Psoas muscle (tissue), 8 donors: Measurements from ENCODE around the gene OGG1. TPM values are rescaled to one million over a fixed set of nuclear protein-coding genes. Genes with fewer than 3 reads are reported as not detected.
A peak's percentile ranks its signal among the peaks of the same experiment; 100 is the strongest.

Source experiments
- ATAC-seq, 4 donors: fragments of 200-7000 bp; cut with Tn5 transposase; one replicate each; pipeline ENCODE4 v1.9.1; 2020; ENCODE audit warnings: moderate library complexity in 3 of 4, mild to moderate bottlenecking in 2 of 4
- DNase-seq, 2 donors: peaks; one replicate each; pipeline ENCODE4 v3.0.0-alpha.2; 2020
- H3K27ac ChIP-seq: fragments of 200-600 bp; one replicate; pipeline ENCODE4 v1.8.0; 2022
- H3K27me3 ChIP-seq, 3 donors: fragments of 200-600 bp in 1 of 3; one replicate each; pipeline versions ENCODE4 v1.6.1 to v1.8.0; 2013 to 2022; ENCODE audit warnings: low read length in 2 of 3, mild to moderate bottlenecking in 2 of 3, moderate library complexity in 1 of 3; ENCODE audit not compliant: insufficient read depth in 3 of 3
- H3K36me3 ChIP-seq, 2 donors: fragments of 200-600 bp in 1 of 2; one replicate each; pipeline versions ENCODE4 v1.6.1 to v1.8.0; 2013 to 2022; ENCODE audit warnings: low read depth in 1 of 2, mild to moderate bottlenecking in 1 of 2, moderate library complexity in 1 of 2; ENCODE audit not compliant: insufficient read depth in 1 of 2
- H3K4me1 ChIP-seq: fragments of 200-600 bp; one replicate; pipeline ENCODE4 v1.8.0; 2022
- H3K4me3 ChIP-seq: fragments of 200-600 bp; one replicate; pipeline ENCODE4 v1.8.0; 2022; ENCODE audit warnings: mild to moderate bottlenecking
- H3K9me3 ChIP-seq: fragments of 200-600 bp; one replicate; pipeline ENCODE4 v1.8.0; 2022
- CTCF ChIP-seq: fragments of 200-600 bp; IDR thresholded peaks from one replicate; pipeline ENCODE4 v1.8.0; 2022; ENCODE audit warnings: antibody characterized with exemption
- WGBS, 3 donors: extraction: QIAGEN DNeasy Blood & Tissue Kit; methylation state at CpG; one replicate each; pipeline versions ENCODE4 v1.1.6 to v1.1.7; 2013; 5-methylcytosine and 5-hydroxymethylcytosine counted together
- intact Hi-C, 2 donors: fragments of 100-400 bp; cut with DNase I; formaldehyde crosslinking; loops; one replicate each; pipeline versions ENCODE4 v1.11.0 to v1.14.2; 2022
- polyA plus RNA-seq, 3 donors: library from polyadenylated mRNA; stranded (reverse); fragments of 200-250 nt; gene quantifications; one replicate each; pipeline ENCODE4 v1.2.3, GENCODE V29; 2013
- total RNA-seq, 4 donors: library from RNA; stranded (reverse); fragmentation: NEBNext Ultra II Directional in 2 of 4; extraction: Animal tissue kit (Norgen Biotek cat#: 25700) in 2 of 4; gene quantifications; one replicate each; pipeline versions ENCODE4 v1.2.1 to v1.2.4, GENCODE V29; 2021 to 2023
- donor health status: healthy with polysubstance abuse.
- donor health status: DM: no; HTN: no; CAD: no; lungs with moderate emphysema.
- donor health status: Bipolar disorder and iron deficiency.
- donor health status: healthy.
- donor health status: DM: yes; HTN: yes; CAD: no.
- donor health status: DM: no; HTN: no; CAD: no.
- donor health status: DM: no; HTN: no; CAD: no.
- donor health status: DM: yes; HTN: yes; CAD: no.

The OGG1 gene
- total and polyA plus RNA-seq, 7 donors = 6.3 to 19.7 (median 8.9) TPM

- H3K27ac ChIP-seq = no peak overlapping the region
- no peak for TF ChIP-seq CTCF
- WGBS, 3 donors = 82 to 88% (median 83%) methylated on average over 5 of the region's 5 CpGs
Measured at GRCh38 chr3:9795207-9795606, 45.5 kb downstream of the OGG1 start.

GRCh38 chr3:9797196-9797945, 47.6 kb downstream of the OGG1 start:
- TF ChIP-seq CTCF = no peak
- Histone ChIP-seq H3K9me3 (no peaks in the 10 kb centered on the region), H3K4me3 (no peak overlapping the region), H3K27me3 (no peaks in the 10 kb centered on the region), H3K4me1 (peaks cover 12% of the 10 kb centered on the region), H3K36me3 (peaks cover 14 to 72% of the 10 kb centered on the region in 2 donors), H3K27ac (no peak overlapping the region)
- no peak for DNase-seq
- no peak for ATAC-seq
- WGBS, 3 donors = 90 to 92% (median 92%) methylated on average over 12 of the region's 12 CpGs
- intact Hi-C loops = no loop called here

More at GRCh38 chr3:9795207-9795606, 45.5 kb downstream of the OGG1 start:
- ATAC-seq (no peak), DNase-seq (no peak)
- H3K4me3 ChIP-seq = no peak overlapping the region
- no peaks in the 10 kb centered on the region for H3K27me3 ChIP-seq
- H3K4me1 ChIP-seq = peaks cover 24% of the 10 kb centered on the region
- H3K9me3 ChIP-seq = no peaks in the 10 kb centered on the region
- H3K36me3 ChIP-seq = peaks cover 6 to 61% of the 10 kb centered on the region in 2 donors
- intact Hi-C loops = no loop called here

GRCh38 chr3:9800529-9800928, 50.8 kb downstream of the OGG1 start:
- no peak for DNase-seq
- Histone ChIP-seq H3K27me3 (no peaks in the 10 kb centered on the region), H3K27ac (no peak overlapping the region), H3K36me3 (peaks cover 27 to 90% of the 10 kb centered on the region in 2 donors), H3K4me1 (peaks cover 10% of the 10 kb centered on the region), H3K4me3 (no peak overlapping the region), H3K9me3 (no peaks in the 10 kb centered on the region)
- peak; percentile 7 for TF ChIP-seq CTCF
- intact Hi-C loops = no loop called here
- 90 to 93% (median 91%) methylated on average over 5 of the region's 5 CpGs for WGBS, 3 donors
- no peak for ATAC-seq

GRCh38 chr3:9803494-9803893, 53.7 kb downstream of the OGG1 start:
- ATAC-seq (peak; percentile 32 to 81 (median 72)), DNase-seq (no peak)
- 52 to 58% (median 54%) methylated on average over 1 of the region's 1 CpG for WGBS, 3 donors
- no peak for TF ChIP-seq CTCF
- Histone ChIP-seq H3K4me3 (no peak overlapping the region), H3K9me3 (no peaks in the 10 kb centered on the region), H3K36me3 (peaks cover 27 to 90% of the 10 kb centered on the region in 2 donors), H3K27ac (peak overlapping the region; percentile 90), H3K4me1 (peaks cover 10% of the 10 kb centered on the region), H3K27me3 (no peaks in the 10 kb centered on the region)
- intact Hi-C loops = no loop called here
